Esophagus muscularis mucosa (tissue), 3 donors: Measurements from ENCODE around the gene DUOXA1.

ENCODE experiments used
- POLR2A ChIP-seq: fragments of 450-650 bp; IDR thresholded peaks from one replicate; pipeline ENCODE4 v1.6.1; 2017; ENCODE audit warnings: antibody characterized with exemption, moderate library complexity, mild to moderate bottlenecking, low read depth
- POLR2AphosphoS5 ChIP-seq, 2 donors: sonication (generic); formaldehyde crosslinking; IDR thresholded peaks; one replicate each; pipeline ENCODE4 v1.6.1; 2017; ENCODE audit warnings: antibody characterized with exemption in 2 of 2
- TF ChIP-seq, protein P1 (sequence below), 3 experiments: fragments of 200-600 bp in 2 of 3; fragments of 450-650 bp in 1 of 3; sonication (generic) in 2 of 3; IDR thresholded peaks; one replicate each; pipeline ENCODE4 v1.5.1; 2017 to 2019; ENCODE audit warnings: antibody characterized with exemption in 3 of 3, mild to moderate bottlenecking in 2 of 3, moderate library complexity in 1 of 3

- no peak for TF ChIP-seq POLR2AphosphoS5 (IDR thresholded peaks at IDR 0.05)
- TF ChIP-seq, protein P1, sequence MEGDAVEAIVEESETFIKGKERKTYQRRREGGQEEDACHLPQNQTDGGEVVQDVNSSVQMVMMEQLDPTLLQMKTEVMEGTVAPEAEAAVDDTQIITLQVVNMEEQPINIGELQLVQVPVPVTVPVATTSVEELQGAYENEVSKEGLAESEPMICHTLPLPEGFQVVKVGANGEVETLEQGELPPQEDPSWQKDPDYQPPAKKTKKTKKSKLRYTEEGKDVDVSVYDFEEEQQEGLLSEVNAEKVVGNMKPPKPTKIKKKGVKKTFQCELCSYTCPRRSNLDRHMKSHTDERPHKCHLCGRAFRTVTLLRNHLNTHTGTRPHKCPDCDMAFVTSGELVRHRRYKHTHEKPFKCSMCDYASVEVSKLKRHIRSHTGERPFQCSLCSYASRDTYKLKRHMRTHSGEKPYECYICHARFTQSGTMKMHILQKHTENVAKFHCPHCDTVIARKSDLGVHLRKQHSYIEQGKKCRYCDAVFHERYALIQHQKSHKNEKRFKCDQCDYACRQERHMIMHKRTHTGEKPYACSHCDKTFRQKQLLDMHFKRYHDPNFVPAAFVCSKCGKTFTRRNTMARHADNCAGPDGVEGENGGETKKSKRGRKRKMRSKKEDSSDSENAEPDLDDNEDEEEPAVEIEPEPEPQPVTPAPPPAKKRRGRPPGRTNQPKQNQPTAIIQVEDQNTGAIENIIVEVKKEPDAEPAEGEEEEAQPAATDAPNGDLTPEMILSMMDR (IDR thresholded peaks at IDR 0.05): no peak
- no peak for TF ChIP-seq POLR2A
Observed at GRCh38 chr15:45134046-45134445, 4.4 kb upstream of the DUOXA1 start.
